SK-N-DZ (cell line): ENCODE data around the gene SUPT16H. TPM values are rescaled to one million over a fixed set of nuclear protein-coding genes. Genes with fewer than 3 reads are reported as not detected.
A peak's percentile ranks its signal among the peaks of the same experiment; 100 is the strongest.
"Not testable (repeated sequence)": the region's sequence is repeated elsewhere in the genome, so short reads cannot be mapped to it uniquely, and the experiment has no call there.

Experiments used
- DNase-seq: peaks from one replicate; pipeline ENCODE4 v3.0.0-alpha.2; 2015; ENCODE audit warnings: low spot score
- polyA plus RNA-seq, 2 experiments: library from polyadenylated mRNA; depleted of rRNA; stranded (reverse); fragments of >200 nt; gene quantifications; 2 replicates each; pipeline ENCODE4 v1.2.3, GENCODE V29; 2014

Gene SUPT16H
- polyA plus RNA-seq (2014; cell fraction: cytosol; rRNA removed): 156 TPM in 2 replicates
- polyA plus RNA-seq (2014; cell fraction: nucleus; rRNA removed): 137 and 151 TPM in 2 replicates

DNA sequence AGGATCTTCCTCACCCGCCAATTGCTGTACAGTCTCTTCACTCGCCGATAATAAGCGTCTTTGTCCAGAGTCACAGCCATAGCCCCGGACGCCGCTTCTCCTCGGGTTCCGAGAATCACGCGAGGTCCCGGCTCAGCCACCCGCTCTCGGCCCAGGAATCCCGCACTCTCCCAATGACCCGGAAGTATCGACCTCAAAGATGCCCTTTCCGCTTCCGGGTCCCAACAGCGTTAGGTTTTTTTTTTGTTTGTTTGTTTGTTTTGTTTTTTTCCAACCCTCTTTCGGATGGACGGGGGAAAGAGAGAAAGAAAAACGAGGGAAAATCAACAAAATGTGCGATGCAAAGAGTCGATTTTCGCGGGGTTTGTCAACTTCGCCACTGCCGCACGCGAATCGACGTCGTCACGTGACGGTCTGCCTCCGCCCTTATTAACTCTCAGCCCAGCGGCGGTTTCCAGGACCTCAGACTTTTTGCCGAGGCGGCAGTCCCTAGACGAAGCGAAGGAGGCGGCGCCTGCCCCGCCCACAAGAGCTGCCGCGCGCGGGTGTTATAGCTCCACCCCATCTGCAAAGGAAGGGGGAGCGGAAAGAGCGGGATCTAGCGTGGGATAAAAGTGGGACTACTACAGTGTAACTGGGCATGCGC lies at the start of gene SUPT16H:
Gene SUPT16H (minus strand): TSS at position 172 of the 646 bp plus-strand sequence. CDS start 92 bp downstream, at position 80.
- peak; percentile 97 for DNase-seq

DNA sequence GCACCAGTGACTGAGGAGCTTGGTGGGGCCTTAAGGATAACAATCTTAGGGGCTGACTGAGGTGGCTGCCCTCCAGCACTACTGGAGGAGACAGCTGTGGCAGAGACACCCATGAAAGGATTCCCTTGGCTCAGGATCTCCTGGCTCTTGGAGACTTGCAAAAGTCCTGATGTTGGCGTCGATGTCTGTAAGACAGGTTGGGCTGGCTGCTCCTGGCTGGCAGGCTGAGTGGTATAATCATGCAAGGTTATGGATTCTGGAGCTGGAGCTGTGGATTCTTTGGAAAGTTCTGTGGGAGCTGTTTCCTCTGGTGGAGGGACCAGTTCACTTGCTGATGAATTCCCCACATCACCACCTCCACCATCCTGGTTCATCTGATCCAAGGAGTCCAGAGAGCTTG lies 47.3 kb upstream of the SUPT16H start:
- no peak for DNase-seq

DNA sequence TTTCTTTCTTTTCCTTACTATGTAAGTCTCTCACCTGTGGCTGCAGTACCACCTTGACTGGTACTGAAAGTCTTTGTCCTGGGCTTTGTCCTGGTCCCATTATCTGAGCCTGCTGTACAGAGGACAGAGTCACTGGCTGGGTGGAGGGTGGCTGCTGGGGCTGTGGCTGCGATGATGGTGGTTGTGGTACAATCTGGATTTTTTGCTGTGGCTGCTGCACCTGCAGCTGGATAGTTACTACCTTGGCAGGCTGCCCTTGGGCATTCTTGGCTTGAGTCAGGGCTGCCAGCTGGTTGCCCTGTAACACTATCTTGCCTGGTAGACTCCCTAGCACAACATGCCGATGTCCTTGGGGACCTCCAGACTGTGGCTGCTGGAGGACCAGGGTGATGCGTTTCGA lies 45.1 kb upstream of the SUPT16H start:
- DNase-seq: no peak

DNA sequence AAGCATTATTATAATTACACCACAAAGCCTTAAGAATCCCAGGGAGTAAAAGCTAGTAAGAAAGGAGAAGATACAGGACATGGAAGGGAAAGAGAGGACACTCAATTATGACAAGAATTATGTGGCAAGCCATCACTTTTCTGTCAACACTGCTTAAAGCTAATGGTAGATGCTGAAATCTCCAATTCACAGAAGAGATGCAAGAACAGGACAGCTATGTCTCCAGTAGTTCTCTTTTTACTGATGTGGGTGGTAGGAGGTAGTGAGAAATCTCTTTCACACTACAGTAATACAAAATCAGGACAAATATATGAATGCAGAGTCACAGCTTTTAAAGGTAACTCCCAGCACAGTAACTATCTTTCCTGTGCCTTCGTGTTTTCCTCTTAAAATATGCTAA lies 42.9 kb upstream of the SUPT16H start:
- DNase-seq: no peak

DNA sequence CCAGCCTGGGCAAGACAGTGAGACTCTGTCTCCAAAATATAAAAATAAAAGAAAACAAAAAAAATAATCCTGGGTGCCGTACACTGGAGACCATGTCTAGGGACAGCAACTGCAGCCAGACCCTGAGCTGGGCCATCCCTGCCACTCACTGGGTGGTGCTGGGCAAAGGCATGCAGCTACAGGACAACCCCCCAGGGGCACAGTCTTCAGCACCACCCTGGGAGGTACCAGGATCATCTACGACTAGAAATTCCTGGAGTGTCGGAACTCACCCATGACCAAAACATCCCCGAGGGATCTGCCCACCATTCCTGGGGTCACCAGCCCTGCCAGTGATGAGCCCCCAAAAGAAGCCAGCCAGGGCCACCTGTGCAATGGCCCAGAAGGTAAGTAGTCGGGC lies 35.7 kb upstream of the SUPT16H start:
- DNase-seq: no peak

DNA sequence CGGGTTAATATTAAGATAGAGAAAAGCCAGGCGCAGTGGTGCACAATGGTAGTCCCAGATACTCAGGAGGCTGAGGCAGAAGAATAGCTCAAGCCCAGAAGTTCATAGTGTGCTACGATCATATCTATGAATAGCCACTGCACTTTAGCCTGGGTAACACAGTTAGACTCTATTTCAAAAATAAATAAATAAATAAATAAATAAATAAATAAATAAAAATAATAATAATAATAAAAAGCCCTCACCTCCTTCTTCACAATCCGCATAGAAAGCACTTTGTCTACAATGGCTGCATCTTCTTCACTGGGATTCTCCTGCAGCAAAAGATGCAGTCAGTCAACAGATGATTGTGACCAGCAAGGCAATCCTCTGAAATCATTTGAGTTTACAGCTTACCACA lies 31.5 kb upstream of the SUPT16H start:
- no peak for DNase-seq

DNA sequence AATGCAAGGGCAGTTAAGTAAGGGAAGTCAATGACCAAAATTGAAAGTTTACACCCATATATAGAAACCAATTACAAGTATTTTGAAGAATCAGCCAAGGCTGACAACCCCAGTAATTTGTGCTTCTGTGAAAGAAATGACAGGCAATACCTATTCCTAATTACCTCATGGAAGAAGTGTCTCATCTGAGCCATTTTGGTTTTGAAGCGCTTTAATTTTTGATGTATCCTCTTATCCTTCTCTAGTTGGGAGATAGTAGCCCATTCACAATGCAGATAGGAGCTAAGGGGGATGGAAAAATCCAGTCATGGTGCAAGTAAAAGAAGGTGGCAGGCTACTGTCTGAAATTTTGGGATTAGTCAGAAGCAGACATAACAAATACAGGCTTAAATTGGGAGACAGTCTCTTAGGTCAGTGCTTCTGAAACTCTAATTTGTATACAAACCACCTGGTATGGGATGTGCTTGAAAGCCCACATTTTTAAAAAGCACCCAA lies 30.4 kb upstream of the SUPT16H start:
- DNase-seq: no peak

DNA sequence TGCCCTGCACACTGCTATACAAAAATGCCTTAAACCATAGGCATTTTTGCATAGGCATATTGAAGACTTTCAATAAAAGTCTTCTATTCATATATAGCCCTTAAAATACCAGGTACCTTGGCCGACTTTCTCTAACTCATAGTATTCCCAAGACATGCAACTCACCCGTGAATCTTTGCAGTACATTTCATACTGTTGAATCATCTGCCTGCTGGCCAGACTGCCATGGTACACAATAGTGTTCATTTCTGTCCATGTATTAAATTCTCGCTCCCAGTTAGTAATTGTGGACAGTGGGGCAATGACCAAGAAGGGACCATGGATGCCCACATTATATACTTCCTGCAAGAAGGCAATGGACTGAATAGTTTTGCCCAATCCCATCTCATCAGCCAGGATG lies 24.3 kb upstream of the SUPT16H start:
- DNase-seq: no peak

DNA sequence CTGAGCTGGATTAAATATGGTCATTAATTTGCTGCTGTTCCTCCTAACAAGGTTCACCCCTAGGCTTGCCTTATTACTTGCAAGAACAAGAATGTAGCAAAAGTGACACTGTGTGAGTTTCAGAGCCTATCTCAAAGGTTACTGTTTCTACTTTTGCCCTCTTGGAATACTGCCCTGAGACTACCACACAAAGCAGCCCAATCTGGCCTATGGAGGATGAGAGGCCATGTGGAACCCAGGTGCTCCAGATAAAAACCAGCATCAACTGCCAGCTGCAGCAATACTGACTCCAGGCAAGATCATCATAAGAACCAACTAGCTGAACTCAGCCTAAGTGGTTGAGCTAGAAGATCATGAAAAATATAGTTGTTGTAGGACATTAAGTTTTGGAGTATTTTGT lies 22.4 kb upstream of the SUPT16H start:
- no peak for DNase-seq

DNA sequence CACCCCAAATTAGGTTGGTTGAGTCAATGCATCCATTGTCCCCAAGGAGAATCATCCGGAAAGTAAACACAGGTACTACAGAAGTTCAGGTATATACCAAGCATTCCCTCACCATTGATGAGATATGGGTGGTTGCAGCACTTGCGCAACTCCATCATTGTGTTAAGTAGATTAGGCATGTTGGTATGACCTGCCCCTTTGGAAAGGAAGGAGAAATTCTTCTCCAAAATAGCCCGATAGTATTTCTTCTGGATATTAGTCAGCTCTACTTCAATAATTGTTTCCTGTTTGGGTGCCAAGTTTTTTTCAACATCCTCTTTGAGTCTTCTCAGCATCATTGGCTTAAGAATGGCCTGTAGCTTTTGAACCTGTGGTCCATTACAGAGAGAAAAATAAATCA lies 21.3 kb upstream of the SUPT16H start:
- DNase-seq: no peak

DNA sequence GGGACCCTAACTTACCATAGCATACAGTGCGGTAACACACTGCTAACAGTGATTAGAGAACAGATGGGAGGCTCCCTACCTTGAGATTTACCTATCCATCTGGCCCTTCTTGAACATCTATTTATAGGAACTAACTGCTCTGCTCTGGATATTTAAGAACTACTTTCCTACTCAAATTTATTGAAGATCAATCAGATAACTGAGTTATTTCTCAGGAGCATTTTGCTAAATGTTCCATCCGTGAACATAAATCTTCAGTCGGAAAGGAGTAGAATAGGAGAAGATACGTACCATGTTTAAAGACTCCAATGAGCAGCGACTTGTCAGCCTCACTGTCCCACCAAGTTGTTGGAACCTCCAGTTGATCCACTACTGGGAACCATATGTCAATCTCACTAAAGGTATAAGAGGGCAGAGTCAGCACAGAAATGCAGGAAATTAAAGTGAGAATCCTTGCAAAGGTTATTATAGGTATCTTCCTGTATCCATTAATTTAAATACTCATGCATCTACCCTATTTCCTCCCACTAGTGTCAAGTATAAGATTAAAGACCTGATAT lies 15.6 kb upstream of the SUPT16H start:
- DNase-seq: no peak

DNA sequence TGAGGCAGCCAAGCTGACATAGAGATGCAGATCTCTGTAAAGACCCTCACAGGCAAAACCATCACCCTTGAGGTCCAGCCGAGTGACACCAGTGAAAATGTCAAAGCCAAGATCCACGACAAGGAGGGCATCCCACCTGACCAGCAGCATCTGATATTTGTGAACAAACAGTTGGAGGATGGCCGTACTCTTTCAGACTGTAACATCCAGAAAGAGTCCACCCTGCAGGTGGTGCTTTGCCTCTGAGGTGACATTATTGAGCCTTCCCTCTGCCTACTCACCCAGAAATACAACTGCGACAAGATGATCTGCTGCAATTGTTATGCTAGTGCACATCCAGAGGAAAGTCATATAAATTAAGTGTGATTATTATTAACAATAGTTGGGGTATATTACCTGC lies 15.1 kb upstream of the SUPT16H start:
- no peak for DNase-seq

DNA sequence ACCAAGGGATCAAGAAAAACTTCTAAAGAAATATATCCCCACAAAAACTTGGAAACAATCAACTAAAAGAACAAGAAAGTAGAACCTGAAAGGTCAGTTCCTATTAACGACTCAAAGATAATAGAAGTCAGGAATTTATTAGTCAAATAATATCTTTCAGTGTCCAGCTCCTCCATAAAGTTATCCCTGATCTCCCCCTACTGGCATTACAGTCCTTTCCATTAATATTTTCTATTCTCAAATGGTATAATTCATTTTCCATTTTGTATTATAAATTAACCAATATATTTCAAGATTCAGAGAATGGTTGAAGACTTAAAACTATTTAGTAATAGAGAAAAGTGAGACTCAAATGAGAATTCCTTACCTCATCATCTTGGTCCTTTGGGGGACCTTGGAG lies 11.6 kb upstream of the SUPT16H start:
- no peak for DNase-seq

DNA sequence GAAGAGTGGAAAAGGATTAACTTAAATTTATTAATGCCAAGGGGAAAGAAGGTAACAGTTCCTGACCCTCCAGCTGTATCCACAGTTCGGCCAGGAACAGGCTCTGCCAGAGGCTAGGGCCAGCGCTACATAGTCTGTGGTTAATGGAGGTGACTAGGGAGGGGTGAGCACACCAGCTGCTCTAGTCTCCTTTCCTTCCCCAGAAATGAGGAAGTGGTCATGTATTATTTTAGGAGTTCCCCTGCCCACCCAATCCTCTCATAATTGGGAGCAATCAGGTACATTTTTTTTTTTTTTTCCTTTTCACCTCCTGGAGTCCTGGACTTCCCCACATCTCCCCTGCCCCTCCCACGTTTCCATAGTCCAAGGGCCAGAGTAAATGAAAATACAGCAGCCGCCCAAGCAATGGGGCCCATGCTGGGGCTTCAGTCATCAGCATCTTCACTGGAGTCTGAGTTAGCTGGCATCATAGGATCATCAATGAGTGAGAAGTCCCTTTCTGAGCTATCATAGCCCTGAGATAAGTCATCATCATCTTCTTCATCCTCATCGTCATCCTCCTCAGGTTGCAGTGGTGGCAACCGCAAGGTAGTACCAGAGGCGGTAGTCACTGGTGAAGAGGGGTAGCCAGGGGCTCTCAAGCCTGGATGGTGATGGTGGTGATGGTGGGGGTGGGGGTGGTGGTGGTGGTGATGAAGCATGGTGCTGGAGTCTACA lies 1.5 kb upstream of the SUPT16H start:
- no peak for DNase-seq

DNA sequence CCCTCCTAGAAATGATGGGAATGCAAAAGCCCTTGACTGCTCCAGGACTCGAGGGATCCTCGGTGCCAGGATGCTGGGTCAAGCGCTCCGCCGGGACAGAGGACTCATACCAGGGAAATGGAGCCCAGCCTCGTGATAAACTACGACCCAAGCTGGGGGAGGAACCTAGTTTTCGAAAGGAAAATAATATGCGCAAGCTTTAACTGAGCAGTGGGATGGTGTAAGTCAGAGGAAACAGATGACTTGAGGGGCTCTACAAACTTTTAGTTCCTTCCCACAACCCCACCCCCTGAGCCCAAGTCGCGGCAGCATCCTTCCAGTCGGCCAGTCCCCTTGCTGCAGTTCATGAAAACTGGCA lies 654 bp upstream of the SUPT16H start:
- no peak for DNase-seq

DNA sequence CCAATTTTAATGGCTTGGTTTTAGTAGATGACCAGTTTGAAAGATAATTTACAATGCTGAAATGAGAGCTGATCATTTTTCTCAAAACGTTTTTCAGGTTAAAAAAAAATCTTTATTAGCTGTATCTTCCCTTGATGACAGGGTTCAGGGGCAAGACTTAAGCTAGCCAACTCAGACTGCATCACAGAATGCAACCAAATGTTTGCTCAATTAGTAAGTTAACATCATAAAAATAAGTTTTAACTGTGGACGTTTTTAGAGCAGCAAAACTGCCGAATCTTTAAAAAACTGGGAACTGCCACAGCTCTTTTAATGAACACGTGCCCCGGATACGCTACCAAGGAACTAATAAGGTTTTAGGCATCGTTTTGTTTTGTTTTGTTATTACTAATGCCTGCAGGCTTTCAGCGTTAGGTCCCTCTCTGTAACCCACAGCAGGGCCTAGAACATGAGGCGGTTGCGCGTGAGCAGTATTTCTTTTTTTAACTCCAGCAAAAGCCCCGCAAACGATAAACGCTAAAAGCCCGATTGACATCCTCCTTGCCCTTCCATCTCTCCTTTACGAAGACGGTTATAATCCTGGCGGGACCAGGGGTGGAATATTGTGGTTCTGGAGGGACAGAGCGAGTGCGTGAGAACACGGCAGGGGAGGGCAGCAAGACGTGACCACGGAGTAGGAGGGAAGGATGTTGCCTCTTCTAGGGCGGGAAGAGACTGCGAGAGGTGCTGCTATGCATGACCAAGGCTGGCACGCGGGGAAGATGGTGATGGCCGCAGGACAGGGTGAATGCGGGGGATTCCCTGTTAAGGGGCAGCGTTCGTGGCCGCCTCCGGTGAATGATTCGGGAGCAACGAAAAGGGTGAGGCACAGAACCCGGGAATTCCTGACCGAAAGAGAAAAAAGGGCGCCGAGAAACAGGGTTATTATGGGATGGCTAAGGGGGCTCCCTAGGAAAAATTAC lies 652 bp downstream of the SUPT16H start:
- peak; percentile 56 for DNase-seq

DNA sequence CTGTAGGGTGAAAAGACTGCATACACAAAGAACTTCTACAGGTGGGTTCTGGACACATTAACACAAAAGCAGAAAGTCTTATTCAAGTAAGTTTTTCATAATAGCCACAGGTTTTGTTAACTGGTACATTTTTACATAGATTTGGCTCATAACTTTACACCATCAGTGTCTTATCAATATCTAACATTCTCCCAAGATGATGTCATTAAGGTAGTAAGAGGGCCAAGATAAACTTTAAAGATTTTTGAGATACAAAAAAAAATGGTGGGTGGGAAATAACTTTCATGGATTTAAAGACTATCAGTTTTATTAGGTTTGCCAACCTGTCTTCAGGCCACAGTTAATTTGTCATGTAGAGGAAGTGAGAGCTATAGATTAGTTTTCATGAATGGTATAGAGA lies 1.7 kb downstream of the SUPT16H start:
- DNase-seq: no peak

DNA sequence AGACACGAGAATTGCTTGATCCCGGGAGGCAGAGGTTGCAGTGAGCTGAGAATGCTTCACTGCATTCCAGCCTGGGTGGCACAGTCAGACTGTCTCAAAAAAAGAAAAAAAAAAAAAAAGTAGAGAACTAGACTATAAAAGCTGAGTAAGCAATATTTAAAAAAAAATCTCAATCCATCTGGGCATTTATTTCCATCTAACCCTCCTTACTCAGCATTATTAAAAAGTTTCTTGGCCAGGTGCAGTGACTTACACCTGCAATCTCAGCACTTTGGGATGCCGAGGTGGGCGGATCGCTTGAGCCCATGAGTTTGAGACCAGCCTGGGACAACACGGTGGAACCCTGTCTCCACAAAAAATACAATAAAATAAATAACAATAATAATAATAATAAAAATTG lies 4.5 kb downstream of the SUPT16H start:
- no peak for DNase-seq

DNA sequence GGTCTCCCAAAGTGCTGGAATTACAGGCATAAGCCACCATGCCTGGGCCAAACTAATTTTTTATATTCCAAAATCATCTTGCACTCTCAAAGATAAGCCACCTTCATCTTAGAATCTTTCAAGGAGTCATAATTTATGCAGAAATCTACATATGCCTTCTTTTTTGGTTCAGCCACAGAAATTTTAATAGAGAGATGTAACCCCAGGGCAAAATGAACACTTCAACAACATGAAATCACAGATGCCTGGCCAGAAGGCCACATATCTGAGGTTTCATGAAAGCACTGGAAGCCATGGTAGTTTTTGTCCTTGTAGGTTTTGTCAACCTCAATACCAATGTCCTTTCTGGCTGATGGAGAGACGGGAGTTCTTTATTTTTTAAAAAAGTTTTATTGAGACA lies 9.8 kb downstream of the SUPT16H start:
- no peak for DNase-seq

DNA sequence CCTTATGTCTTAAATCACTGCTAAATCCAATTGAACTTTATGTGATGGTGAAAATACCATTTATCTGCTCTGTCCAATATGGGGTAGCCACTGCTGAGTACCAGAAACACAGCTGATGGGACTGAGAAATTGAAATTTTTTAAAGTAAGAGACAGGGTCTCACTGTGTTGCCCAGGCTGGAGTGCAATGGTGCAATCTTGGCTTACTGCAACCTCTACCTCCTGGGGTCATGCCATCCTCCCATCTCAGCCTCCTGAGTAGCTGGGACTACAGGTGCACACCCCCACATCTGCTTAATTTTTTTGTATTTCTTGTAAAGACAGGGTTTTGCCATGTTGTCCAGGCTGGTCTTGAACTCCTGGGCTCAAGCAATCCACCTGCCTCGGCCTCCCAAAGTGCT lies 11.0 kb downstream of the SUPT16H start:
- DNase-seq: not testable (repeated sequence)

DNA sequence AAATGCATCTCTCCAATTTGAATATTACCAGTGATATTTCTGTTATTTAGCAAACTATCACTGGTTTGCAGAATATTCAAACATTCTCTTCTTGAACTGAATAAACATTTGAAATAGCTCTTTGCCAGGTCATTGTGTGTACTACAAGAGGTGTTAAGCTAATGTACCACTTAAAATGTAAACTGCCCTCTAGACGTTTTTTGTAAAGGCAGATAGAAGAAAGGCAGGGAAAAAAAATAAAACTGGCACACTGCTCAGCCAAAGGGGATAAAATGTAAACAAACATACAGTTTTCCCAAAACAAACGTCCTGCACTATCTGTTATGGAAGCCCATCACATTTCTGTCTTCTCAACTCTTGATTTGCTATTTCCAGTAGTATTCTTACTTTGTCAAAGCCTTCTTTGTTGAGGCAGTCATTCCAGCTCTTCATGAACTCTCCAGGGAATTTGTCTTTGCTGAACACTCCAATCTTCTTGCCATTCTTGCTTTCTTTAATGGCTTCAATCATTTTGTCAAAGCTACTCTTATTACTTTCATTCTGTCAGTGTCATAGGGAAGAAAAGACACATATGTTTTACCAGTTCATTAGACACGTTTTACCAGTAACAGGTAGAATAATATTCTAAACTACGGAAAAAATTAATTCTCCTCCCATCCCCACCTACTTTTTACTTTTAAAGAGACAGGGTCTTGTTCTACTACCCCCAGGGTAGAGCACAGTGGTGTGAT lies 13.7 kb downstream of the SUPT16H start:
- DNase-seq: no peak
